HG03045 (cell line): ENCODE results near the gene FAM236B.
"Not testable (repeated sequence)": the region's sequence is repeated elsewhere in the genome, so short reads cannot be mapped to it uniquely, and the experiment has no call there.

Experiments used
- ATAC-seq: cut with Tn5 transposase; IDR thresholded peaks from one replicate; pipeline ENCODE4 v1.9.1; 2021; ENCODE audit warnings: mild to moderate bottlenecking, moderate library complexity; ENCODE audit not compliant: unreplicated experiment

Gene FAM236B

DNA sequence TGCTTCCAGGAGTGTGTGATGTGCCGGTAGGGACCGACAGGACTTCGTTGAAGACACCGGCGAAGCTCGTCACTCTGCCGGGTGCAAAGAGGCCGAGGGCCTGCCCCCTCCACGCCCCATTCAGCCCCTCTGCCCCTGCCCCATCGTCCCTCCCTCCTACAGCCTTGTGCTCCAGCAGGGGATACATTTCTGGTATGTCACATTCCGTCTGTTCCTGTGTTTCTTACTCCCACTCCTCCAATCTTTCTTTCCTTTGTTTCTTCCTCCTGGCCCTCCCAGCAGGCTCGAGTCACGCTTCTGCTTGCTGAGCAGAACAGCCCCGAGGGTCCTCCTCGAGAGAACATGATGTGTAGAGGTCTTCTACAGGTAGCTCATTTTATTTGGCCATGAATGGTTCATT is at the start of gene FAM236B:
Gene FAM236B (minus strand): TSS at position 101 of the 400 bp plus-strand sequence. CDS start 100 bp downstream, at position 1.
- ATAC-seq = not testable (repeated sequence)

- not testable (repeated sequence) for ATAC-seq
Measured at GRCh38 chrX:72830701-72831100, 48.2 kb upstream of the FAM236B start.

- ATAC-seq = not testable (repeated sequence)
Measured at GRCh38 chrX:72808110-72808509, 25.6 kb upstream of the FAM236B start, which contains the start of gene FAM236D. Gene FAM236D (minus strand): TSS chrX:72808210. CDS start chrX:72808110, 100 bp downstream.

DNA sequence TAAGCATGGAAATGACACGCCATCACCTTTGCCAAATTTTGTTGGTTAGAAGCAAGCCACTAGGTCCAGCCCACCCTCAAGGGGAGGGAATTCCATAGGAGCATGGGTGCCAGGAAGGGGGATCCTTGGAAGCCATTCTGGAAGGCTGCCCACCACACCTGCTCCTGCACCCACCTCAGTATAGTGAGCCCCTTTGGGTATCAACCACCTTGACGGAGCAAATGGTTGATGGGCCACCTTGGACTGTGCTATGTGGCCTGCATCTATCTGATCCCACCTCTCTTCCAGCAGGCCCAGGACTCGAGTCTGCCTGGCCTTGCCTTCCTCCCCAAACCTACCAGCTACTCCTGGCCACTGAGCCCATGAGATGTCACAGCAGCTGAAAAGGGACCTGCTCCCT is 7.9 kb upstream of the FAM236B start:
- not testable (repeated sequence) for ATAC-seq

DNA sequence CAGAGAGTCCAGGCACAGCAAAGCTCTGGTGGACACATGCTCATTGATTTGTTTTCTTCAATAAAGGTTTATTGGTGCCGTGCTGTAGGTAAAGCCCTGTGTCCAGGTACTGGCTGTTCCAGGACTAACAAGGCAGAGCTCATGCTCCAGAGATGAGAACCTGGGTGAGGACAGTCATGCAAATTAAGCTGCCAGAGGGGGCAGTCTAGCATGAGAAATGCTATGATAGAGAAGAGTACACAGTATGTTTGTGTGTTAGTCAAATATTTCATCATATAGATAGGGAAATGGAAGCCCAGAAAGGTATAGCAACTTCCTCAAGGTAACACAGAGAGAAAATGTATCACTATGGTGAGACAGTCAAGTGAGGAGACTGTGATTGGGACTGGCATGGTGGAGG is 5.7 kb upstream of the FAM236B start:
- ATAC-seq = not testable (repeated sequence)

- ATAC-seq = not testable (repeated sequence)
Measured at GRCh38 chrX:72783964-72784363, 1.5 kb upstream of the FAM236B start.

DNA sequence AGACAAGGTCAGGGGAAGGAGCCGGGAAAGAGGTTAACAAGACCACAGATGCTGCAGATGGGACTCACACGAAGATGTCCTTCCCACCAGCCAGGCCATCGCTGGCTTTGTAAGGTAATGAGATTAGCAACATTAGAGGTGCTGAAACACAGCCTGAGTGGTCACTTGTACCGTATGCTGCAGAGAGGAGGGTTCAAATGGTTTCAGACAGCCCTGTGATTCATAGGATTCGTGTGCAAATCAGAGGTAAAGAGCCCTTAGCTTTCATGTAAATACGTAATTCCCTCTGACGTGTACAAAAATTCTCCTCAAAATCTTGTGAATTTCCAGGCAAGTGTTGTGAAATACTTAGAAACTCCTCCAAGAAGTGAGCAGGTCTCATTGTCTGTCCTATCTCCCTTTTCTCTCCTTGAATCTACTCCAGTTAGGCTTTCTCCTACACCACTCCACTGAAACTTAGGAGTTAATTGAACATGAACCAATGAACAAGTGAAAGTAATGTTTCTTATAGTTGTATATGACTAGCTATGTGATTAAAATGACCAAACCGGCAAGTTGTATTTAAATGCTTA is 991 bp upstream of the FAM236B start:
- ATAC-seq = not testable (repeated sequence)

- ATAC-seq = not testable (repeated sequence)
Measured at GRCh38 chrX:72778146-72778545, 4.3 kb downstream of the FAM236B start.

- ATAC-seq = not testable (repeated sequence)
Measured at GRCh38 chrX:72777467-72777790, 5.0 kb downstream of the FAM236B start.

DNA sequence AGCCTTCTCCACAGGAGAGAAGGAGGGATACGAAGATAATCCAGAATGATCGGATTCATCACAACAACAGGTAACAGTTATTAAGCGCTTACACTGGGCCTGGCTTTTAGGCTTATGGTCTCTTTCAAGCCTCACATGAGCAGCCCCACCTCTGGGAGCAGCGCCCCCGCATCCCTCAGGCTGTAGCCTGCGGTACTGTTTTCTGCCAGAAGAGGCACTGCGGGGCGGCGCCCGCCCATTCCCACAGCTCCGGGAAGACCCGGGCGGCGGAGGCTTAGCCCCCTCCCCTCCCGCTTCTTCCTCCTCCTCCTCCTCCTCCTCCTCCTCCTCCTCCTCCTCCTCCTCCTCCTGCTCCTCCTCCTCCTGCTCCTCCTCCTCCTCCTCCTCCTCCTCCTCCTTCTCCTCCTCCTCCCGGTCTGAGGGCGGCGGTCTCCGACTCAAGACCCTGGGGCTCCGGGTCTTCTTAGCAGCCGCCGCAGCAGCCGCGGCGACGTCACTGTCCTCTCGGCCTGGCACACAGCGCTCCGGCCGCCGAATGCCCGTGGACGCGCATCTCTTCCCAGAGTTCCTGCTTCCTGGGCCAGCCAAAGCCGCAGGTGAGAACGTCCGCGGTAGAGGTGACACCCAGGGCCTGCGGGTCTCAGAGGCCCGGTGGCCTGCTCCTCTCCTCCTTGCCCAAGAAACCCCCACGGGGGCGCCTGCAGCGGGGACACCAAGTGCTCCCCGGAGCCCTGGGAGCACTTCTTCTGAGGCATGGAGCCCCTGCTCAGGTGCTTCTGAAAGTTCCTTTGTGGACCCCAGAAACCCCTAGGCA is 5.6 kb downstream of the FAM236B start, which contains the start of gene DMRTC1B:
Gene DMRTC1B (plus strand): TSS at position 238 of the 814 bp plus-strand sequence. CDS start 68,246 bp downstream, outside the sequence.
- ATAC-seq = not testable (repeated sequence)

- not testable (repeated sequence) for ATAC-seq
Measured at GRCh38 chrX:72760454-72760853, 22.0 kb downstream of the FAM236B start.

- not testable (repeated sequence) for ATAC-seq
Measured at GRCh38 chrX:72748545-72748944, 33.9 kb downstream of the FAM236B start.

GRCh38 chrX:72745546-72745945 is 36.9 kb downstream of the FAM236B start:
- ATAC-seq = not testable (repeated sequence)

DNA sequence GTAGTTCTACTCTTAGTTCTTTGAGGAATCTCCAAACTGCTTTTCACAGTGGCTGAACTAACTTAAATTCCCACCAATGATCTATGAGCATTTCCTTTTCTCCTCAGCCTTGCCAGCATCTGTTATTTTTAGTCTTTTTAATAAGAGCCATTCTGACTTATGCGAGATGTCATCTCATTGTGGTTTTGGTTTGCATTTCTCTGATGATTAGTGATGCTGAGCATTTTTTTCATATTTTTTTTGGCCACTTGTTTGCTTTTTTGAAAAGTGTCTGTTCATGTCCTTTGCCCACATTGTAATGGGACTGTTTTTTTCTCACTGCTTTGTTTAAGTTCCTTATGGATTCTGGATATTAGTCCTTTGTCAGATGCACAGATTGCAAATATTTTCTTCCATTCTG is 46.9 kb downstream of the FAM236B start:
- no peak for ATAC-seq

- not testable (repeated sequence) for ATAC-seq
Measured at GRCh38 chrX:72733636-72734035, 48.8 kb downstream of the FAM236B start.
